Gastrocnemius medialis (tissue), 4 donors: ENCODE measurements around the gene DNAJC11. TPM values are rescaled to one million over a fixed set of nuclear protein-coding genes. Genes with fewer than 3 reads are reported as not detected.

Source experiments
- ATAC-seq, 2 donors: fragments of 150-250 bp; one replicate each; pipeline ENCODE4 v1.9.1; 2016
- DNase-seq, 2 donors: peaks; one replicate each; pipeline ENCODE4 v3.0.0-alpha.2; 2019
- H3K27ac ChIP-seq, 4 donors: fragments of 200-600 bp; sonication (generic); 1 replicate in 1 of 4; 2 replicates in 3 of 4; pipeline ENCODE4 v1.5.1; 2016 to 2018; ENCODE audit warnings: mild to moderate bottlenecking in 2 of 4, moderate library complexity in 1 of 4
- H3K27me3 ChIP-seq, 3 donors: fragments of 200-600 bp; sonication (generic) in 2 of 3; 1 replicate in 1 of 3; 2 replicates in 2 of 3; pipeline versions ENCODE4 v1.5.1 to v1.6.0; 2016 to 2019; ENCODE audit warnings: mild to moderate bottlenecking in 1 of 3, moderate library complexity in 1 of 3
- H3K36me3 ChIP-seq, 2 donors: fragments of 200-600 bp; sonication (generic) in 1 of 2; one replicate each; pipeline ENCODE4 v1.5.1; 2017 to 2018
- H3K4me1 ChIP-seq, 2 donors: fragments of 200-600 bp; sonication (generic) in 1 of 2; one replicate each; pipeline ENCODE4 v1.5.1; 2016 to 2017; ENCODE audit warnings: mild to moderate bottlenecking in 2 of 2
- H3K4me3 ChIP-seq, 4 donors: fragments of 200-600 bp; sonication (generic) in 3 of 4; 1 replicate in 1 of 4; 2 replicates in 3 of 4; pipeline ENCODE4 v1.5.1; 2016 to 2019; ENCODE audit warnings: mild to moderate bottlenecking in 2 of 4
- H3K9me3 ChIP-seq, 3 donors: fragments of 200-600 bp; sonication (generic) in 2 of 3; 1 replicate in 1 of 3; 2 replicates in 2 of 3; pipeline ENCODE4 v1.5.1; 2016 to 2019
- POLR2A ChIP-seq, 2 donors: fragments of 450-650 bp; IDR thresholded peaks; one replicate each; pipeline ENCODE4 v1.6.1; 2017; ENCODE audit warnings: antibody characterized with exemption in 2 of 2, mild to moderate bottlenecking in 2 of 2, moderate library complexity in 2 of 2
- in situ Hi-C, 4 donors: fragments of 200-750 bp; cut with MboI; loops; one replicate each; pipeline versions ENCODE4 v1.15.0 to v1.8.0; 2017; ENCODE audit warnings: low sequenced_read_pairs in 4 of 4
- intact Hi-C: fragments of 100-400 bp; cut with DNase I; formaldehyde crosslinking; loops from one replicate; pipeline ENCODE4 v1.15.1; 2023; ENCODE audit warnings: low total_unique reads
- total RNA-seq, 4 donors: library from RNA; depleted of rRNA; stranded (reverse); fragments of >200 nt; gene quantifications; one replicate each; pipeline versions ENCODE4 v1.1.0 to v1.2.3, GENCODE V29; 2016
- TF ChIP-seq, protein P1 (sequence below), 5 experiments: fragments of 450-650 bp in 3 of 5; fragments of 200-600 bp in 2 of 5; sonication (generic) in 2 of 5; IDR thresholded peaks in 4 of 5; conservative IDR thresholded peaks in 1 of 5; 1 replicate in 4 of 5; 2 replicates in 1 of 5; pipeline ENCODE4 v1.5.1; 2016 to 2019; ENCODE audit warnings: antibody characterized with exemption in 5 of 5, mild to moderate bottlenecking in 3 of 5, moderate library complexity in 3 of 5

Gene DNAJC11
- total RNA-seq, 4 donors from 2014 or later = 23.3 to 40.7 (median 30.8) TPM

GRCh38 chr1:6634371-6635052, 67.1 kb downstream of the DNAJC11 start:
- peak; percentile 60 to 88 for DNase-seq
- H3K9me3 ChIP-seq = no peaks in the 10 kb centered on the region
- ATAC-seq = peak; percentile 70 to 89
- H3K4me1 ChIP-seq = peaks cover 0 to 10% of the 10 kb centered on the region in 2 donors
- in situ Hi-C loops (loop anchor here (5.0 to 25.0 kb wide), 4 partner anchors 50 to 147 kb away; partner anchors contain the start of genes NOL9 (in 1 of the 4), PLEKHG5 (in 1 of the 4) and ZBTB48 (in 1 of the 4)), intact Hi-C loops (no loop called here)
- H3K36me3 ChIP-seq = peaks cover 0 to 83% of the 10 kb centered on the region in 2 donors
- no peak overlapping the region for H3K4me3 ChIP-seq
- H3K27ac ChIP-seq = peak overlapping the region in 2 of 4 donors; percentile 12 to 62
- TF ChIP-seq, protein P1, sequence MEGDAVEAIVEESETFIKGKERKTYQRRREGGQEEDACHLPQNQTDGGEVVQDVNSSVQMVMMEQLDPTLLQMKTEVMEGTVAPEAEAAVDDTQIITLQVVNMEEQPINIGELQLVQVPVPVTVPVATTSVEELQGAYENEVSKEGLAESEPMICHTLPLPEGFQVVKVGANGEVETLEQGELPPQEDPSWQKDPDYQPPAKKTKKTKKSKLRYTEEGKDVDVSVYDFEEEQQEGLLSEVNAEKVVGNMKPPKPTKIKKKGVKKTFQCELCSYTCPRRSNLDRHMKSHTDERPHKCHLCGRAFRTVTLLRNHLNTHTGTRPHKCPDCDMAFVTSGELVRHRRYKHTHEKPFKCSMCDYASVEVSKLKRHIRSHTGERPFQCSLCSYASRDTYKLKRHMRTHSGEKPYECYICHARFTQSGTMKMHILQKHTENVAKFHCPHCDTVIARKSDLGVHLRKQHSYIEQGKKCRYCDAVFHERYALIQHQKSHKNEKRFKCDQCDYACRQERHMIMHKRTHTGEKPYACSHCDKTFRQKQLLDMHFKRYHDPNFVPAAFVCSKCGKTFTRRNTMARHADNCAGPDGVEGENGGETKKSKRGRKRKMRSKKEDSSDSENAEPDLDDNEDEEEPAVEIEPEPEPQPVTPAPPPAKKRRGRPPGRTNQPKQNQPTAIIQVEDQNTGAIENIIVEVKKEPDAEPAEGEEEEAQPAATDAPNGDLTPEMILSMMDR (IDR thresholded peaks at IDR 0.05 in 4 of 5, conservative IDR thresholded peaks at IDR 0.05 in 1 of 5) = peak; percentile 57 to 77 (median 68)
- TF ChIP-seq POLR2A (IDR thresholded peaks at IDR 0.05) = no peak
- H3K27me3 ChIP-seq = no peaks in the 10 kb centered on the region

- Histone ChIP-seq H3K27ac (no peak overlapping the region), H3K4me1 (peaks cover 7 to 9% of the 10 kb centered on the region in 2 donors), H3K27me3 (no peaks in the 10 kb centered on the region), H3K9me3 (no peaks in the 10 kb centered on the region), H3K4me3 (no peak overlapping the region), H3K36me3 (peaks cover 0 to 78% of the 10 kb centered on the region in 2 donors)
- intact Hi-C loops = no loop called here
- DNase-seq (no peak), ATAC-seq (no peak)
- in situ Hi-C loops = loop anchor here in 3 of 4 donors (10.0 to 25.0 kb wide), 3 partner anchors 48 to 146 kb away; partner anchors contain the start of genes PLEKHG5 (in 1 of the 3) and ZBTB48 (in 1 of the 3)
- TF ChIP-seq, protein P1 (IDR thresholded peaks at IDR 0.05 in 4 of 5, conservative IDR thresholded peaks at IDR 0.05 in 1 of 5) = no peak
- no peak for TF ChIP-seq POLR2A (IDR thresholded peaks at IDR 0.05)
These were observed 68.8 kb downstream of the DNAJC11 start for GRCh38 chr1:6632588-6633514.

GRCh38 chr1:6631058-6631457, 70.6 kb downstream of the DNAJC11 start:
- DNase-seq (no peak), ATAC-seq (no peak)
- Histone ChIP-seq H3K27ac (no peak overlapping the region), H3K9me3 (no peaks in the 10 kb centered on the region), H3K27me3 (no peaks in the 10 kb centered on the region), H3K4me1 (peaks cover 15 to 22% of the 10 kb centered on the region in 2 donors), H3K36me3 (peaks cover 0 to 67% of the 10 kb centered on the region in 2 donors), H3K4me3 (no peak overlapping the region)
- intact Hi-C loops (no loop called here), in situ Hi-C loops (loop anchor here in 3 of 4 donors (10.0 to 25.0 kb wide), 3 partner anchors 46 to 144 kb away; partner anchors contain the start of genes PLEKHG5 (in 1 of the 3) and ZBTB48 (in 1 of the 3))
- no peak for TF ChIP-seq POLR2A (IDR thresholded peaks at IDR 0.05)
- TF ChIP-seq, protein P1 (IDR thresholded peaks at IDR 0.05 in 4 of 5, conservative IDR thresholded peaks at IDR 0.05 in 1 of 5) = no peak

DNA sequence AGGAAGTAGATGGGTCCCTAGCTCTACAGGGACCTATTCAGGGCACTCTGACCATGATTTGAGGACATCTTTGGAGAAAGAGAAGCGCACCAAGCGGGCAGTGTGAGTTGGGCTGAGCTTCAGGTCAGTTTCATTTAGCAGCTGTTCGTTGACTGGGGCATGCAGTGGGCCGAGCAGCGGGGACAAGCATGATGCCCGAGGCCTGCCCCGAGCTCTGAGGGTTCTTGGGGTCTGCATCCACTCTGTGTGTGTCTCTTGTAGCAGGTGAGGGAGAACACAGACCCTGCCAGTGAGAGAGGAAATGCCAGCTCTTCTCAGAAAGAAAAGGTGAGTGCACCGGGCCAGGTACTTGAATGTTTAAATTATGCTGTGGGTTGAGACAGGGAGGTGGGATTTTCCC, 71.6 kb downstream of the DNAJC11 start:
- peaks cover 18 to 24% of the 10 kb centered on the region in 2 donors for H3K4me1 ChIP-seq
- H3K36me3 ChIP-seq = peaks cover 0 to 61% of the 10 kb centered on the region in 2 donors
- H3K27ac ChIP-seq = no peak overlapping the region
- ATAC-seq = no peak
- no peaks in the 10 kb centered on the region for H3K9me3 ChIP-seq
- in situ Hi-C loops (loop anchor here in 3 of 4 donors (10.0 to 25.0 kb wide), 3 partner anchors 45 to 143 kb away; partner anchors contain the start of genes PLEKHG5 (in 1 of the 3) and ZBTB48 (in 1 of the 3)), intact Hi-C loops (no loop called here)
- TF ChIP-seq, protein P1 (IDR thresholded peaks at IDR 0.05 in 4 of 5, conservative IDR thresholded peaks at IDR 0.05 in 1 of 5) = no peak
- TF ChIP-seq POLR2A (IDR thresholded peaks at IDR 0.05) = no peak
- H3K27me3 ChIP-seq = no peaks in the 10 kb centered on the region
- no peak overlapping the region for H3K4me3 ChIP-seq
- DNase-seq = no peak
